ENCODE results near the gene MCM3. TPM values are rescaled to one million over a fixed set of nuclear protein-coding genes. Genes with fewer than 3 reads are reported as not detected.

The MCM3 gene
- total RNA-seq, 2 donors from 2014 or later, result 168 to 172 TPM

DNA sequence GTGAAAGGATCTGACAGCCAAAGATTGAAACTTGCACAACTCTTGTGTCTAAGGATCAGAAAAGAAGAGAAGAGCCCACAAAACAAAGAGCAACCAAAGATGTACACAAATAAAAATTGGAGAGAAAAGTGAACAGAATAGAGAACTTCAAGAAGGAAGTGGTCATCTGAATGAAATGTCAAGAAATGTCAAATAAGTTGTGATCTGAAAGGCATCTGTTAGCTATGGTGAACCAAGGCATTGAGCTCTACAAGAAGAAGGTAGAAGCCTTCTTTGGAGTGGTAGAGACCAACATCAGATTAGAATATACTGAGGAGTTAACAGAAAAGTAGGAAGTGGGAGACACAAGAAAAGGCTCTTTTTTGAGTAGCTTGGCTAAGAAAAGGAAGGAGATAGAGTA is 68.8 kb downstream of the MCM3 start:
- TF ChIP-seq, protein P1, sequence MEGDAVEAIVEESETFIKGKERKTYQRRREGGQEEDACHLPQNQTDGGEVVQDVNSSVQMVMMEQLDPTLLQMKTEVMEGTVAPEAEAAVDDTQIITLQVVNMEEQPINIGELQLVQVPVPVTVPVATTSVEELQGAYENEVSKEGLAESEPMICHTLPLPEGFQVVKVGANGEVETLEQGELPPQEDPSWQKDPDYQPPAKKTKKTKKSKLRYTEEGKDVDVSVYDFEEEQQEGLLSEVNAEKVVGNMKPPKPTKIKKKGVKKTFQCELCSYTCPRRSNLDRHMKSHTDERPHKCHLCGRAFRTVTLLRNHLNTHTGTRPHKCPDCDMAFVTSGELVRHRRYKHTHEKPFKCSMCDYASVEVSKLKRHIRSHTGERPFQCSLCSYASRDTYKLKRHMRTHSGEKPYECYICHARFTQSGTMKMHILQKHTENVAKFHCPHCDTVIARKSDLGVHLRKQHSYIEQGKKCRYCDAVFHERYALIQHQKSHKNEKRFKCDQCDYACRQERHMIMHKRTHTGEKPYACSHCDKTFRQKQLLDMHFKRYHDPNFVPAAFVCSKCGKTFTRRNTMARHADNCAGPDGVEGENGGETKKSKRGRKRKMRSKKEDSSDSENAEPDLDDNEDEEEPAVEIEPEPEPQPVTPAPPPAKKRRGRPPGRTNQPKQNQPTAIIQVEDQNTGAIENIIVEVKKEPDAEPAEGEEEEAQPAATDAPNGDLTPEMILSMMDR (conservative IDR thresholded peaks at IDR 0.05), result no peak
- Histone ChIP-seq H3K36me3 (ENCODE audit: control insufficient read depth, insufficient read depth, low read length) (no peaks in the 10 kb centered on the region), H3K4me1 (ENCODE audit: control insufficient read depth, insufficient read depth, low read length) (no peaks in the 10 kb centered on the region), H3K27me3 (ENCODE audit: control insufficient read depth, insufficient read depth, low read length, poor library complexity, severe bottlenecking) (no peaks in the 10 kb centered on the region), H3K9me3 (ENCODE audit: control insufficient read depth, low read length) (no peaks in the 10 kb centered on the region), H3K27ac (ENCODE audit: low read depth, low read length) (no peak overlapping the region), H3K4me3 (ENCODE audit: low read length) (no peak overlapping the region), H3K9ac (ENCODE audit: extremely low read depth, low read length, poor library complexity, severe bottlenecking) (no peak overlapping the region)
- no peak overlapping the region for H3K4me3 Mint-ChIP-seq
- no peak overlapping the region for H3K27ac Mint-ChIP-seq
- H3K36me3 Mint-ChIP-seq (ENCODE audit: low read depth), result no peaks in the 10 kb centered on the region
- peaks cover 9% of the 10 kb centered on the region for H3K4me1 Mint-ChIP-seq
- no peaks in the 10 kb centered on the region for H3K27me3 Mint-ChIP-seq (ENCODE audit: insufficient read depth)
- no peak for DNase-seq
- no peaks in the 10 kb centered on the region for H3K9me3 Mint-ChIP-seq

Other genes with a start within 250 kb of the MCM3 start
- gene PKHD1, start 197.1 kb downstream of the MCM3 start, total RNA-seq, result under 1 TPM; 0.20 TPM
- gene IL17A, start 98.4 kb downstream of the MCM3 start, total RNA-seq, result not detected
- not detected for gene IL17F, start 40.2 kb downstream of the MCM3 start, total RNA-seq
- gene PAQR8, start 77.4 kb upstream of the MCM3 start, total RNA-seq, result 1 to 10 TPM; 5.9 to 6.7 TPM
- gene EFHC1, start 135.6 kb upstream of the MCM3 start, total RNA-seq, result 10 to 100 TPM; 26.4 to 46.4 TPM